GM21447 (cell line): ENCODE measurements around the gene RGL4.
"Not testable (repeated sequence)": the region's sequence is repeated elsewhere in the genome, so short reads cannot be mapped to it uniquely, and the experiment has no call there.

Experiments
- ATAC-seq: cut with Tn5 transposase; IDR thresholded peaks from one replicate; pipeline ENCODE4 v1.9.1; 2021; ENCODE audit not compliant: unreplicated experiment

The RGL4 gene

DNA sequence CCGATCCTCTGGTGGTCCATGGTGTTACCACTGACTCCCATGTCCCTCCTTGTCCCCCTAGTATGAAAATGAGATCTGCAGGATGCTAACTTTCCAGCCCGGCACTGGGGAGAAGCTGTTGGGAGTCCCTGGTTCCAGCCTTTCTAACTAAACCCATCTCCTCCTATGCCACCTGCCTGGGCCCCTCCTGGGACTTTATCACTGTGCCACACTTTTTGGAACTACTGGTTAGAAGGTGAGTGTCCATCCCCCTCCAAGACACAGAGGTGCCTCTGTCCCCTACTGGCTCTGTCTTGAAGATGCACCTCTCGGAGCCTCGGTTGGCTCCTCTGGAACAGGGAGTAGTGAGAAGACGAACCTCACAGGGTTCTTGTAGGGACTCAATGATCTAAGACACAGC lies at the start of gene RGL4:
RGL4 (plus strand) TSS at position 301 of the 400 bp plus-strand sequence. CDS start 1,018 bp downstream, outside the sequence.
- ATAC-seq: no peak

GRCh38 chr22:23646526-23646925 lies 44.3 kb upstream of the RGL4 start:
- not testable (repeated sequence) for ATAC-seq

GRCh38 chr22:23649071-23649501 lies 41.7 kb upstream of the RGL4 start:
- ATAC-seq: no peak

DNA sequence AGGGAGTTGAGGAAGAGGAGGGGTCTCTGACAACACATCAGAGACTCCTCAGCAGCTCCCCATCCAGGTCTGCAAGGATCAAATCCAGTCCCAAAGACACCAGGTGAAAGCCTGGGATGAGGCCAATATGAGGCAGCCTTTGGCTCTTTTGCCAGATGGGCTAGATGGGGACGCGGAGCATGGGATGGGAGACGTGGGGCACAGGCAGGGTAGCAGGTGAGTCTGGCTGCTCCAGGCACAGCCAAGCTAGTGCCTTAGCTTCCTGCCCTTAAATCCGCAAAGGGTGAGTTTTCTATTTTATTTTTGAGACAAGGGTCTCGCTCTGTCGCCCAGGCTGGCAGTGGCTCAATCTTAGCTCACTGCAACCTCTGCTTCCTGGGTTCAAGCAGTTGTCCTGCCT lies 39.1 kb upstream of the RGL4 start:
- ATAC-seq: no peak

GRCh38 chr22:23652286-23652685 lies 38.5 kb upstream of the RGL4 start:
- no peak for ATAC-seq

GRCh38 chr22:23652711-23653110 lies 38.1 kb upstream of the RGL4 start:
- no peak for ATAC-seq

GRCh38 chr22:23655891-23656475 lies 34.8 kb upstream of the RGL4 start:
- ATAC-seq: no peak

DNA sequence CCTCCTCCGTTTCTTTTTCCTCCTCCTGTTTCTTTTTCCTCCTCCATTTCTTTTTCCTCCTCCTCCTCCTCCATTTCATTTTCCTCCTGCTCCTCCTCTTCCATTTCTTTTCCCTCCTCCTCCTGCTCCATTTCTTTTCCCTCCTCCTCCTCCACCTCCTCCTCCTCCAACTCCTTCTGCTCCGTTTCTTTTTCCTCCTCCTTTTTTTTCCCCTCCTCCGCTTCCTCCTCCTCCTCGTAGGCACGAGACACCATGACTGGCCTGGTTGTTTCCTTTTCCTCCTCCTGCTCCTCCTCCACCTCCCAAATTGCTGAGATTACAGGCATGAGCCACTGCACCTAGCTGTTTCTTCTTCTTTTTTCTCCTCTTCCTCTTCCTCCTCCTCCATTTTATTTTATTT lies 33.1 kb upstream of the RGL4 start:
- no peak for ATAC-seq

- ATAC-seq: not testable (repeated sequence)
These were observed 30.4 kb upstream of the RGL4 start for GRCh38 chr22:23660381-23660780.

- no peak for ATAC-seq
These were observed 20.2 kb upstream of the RGL4 start for GRCh38 chr22:23670378-23671295.

DNA sequence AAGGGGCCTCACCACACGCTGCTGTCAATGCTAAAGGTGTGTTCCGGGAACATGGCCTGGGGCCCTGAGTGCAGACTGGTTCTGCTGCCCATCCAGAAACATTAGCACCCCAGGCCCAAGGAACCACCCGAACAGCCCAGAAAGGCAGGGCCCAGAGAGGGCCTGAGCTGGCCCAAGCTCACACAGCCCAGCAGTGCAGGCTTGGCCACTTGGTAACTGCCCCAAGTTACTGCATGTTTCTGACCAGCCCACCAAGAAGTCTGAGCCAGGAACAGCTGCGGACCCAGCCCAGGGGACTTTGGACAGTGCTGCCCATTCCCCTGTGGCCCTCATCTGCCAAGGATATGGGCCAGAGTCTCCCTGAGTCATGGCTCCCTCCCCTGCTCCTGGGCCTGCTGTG lies 19.4 kb upstream of the RGL4 start:
- ATAC-seq: not testable (repeated sequence)

DNA sequence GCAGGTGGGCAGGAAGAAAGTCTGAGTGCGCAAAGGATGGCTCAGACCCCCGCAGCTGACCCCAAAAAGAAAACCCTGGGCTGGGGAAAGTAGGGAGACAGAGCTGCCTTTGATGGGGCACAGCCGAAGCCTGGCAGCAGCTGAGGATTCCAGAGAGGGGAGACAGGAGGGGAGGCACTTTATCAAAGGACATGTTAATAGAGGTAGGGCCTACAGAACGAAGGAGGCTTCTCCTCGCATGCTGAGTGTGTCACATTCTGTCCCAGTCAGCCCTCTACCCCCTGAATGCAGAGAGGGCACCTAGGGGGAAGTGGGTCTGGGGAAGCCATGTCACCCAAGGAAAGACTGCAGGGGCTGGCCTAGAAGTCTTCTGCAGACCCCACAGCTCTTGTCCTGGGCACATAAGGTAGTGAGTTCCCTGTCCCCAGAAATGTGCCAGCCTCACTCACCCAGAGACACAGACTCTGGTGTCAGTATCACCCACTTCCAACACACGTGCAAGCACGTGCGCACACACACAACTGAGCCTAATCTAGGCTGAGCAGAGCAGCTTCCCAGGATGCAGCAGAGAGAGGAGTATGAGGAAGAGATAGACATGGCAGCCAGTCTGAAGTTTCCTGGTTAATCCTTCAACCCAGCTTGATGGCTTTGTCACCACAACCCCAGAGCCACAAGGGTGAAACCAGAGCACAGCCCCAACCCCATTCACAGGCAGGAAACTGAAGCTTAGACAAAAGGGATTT lies 18.3 kb upstream of the RGL4 start:
- ATAC-seq: not testable (repeated sequence)

DNA sequence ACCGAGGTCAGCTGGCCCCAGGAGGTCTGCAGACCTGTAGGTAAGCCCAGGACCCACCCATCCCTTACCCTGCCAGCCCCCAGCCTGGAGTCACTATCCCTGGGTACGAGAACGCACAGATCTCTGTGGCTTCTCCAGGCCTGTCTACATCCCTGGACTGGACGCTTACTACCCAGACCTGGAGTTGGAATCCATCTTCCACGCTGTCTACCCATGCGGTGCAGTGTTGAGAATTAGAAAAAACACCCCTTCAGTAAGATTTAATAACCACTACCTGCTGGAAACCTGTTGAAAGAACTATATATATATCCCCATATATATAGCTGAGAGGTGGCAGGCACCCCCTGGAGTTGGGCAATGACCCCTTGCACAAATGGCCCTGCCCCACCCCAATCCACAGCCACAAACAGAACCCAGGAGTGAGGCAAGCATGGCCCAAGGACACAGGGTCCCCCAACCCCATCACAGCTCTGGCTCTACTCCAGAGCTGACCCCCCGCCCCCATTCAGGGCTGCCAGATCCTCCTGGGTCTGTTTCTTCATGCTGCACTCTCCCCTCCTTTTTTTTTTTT lies 17.7 kb upstream of the RGL4 start:
- ATAC-seq: no peak

GRCh38 chr22:23673826-23674690 lies 16.8 kb upstream of the RGL4 start:
- no peak for ATAC-seq

DNA sequence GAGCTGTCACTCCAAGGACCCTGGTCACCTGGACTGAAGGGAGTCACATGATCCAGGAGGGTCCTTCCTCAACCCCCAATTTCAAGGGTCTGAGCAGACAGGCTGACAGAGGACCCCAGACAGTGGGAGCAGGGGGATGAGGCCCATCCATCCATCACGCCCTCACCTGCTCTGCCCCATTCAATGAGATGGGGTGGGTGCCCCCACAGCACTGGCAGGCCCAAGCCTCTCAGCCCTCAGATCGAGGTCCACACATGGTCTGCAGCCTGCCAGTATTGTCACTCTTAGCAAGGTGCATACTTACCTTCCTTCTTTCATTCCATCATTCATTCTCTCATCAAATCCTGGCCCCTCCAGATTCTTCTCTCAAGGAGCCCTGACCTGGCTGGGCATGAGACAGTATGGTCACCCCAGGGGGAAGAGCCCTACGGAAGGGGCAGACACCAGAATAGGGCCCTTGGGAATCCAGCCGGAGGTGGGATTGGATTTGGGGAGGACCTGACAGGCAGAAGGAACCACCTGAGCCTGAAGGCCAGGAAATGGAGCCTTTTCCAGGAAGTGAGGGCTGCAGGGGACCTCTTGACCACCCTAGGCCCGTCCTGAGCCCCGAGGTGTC lies 15.8 kb upstream of the RGL4 start:
- not testable (repeated sequence) for ATAC-seq

- no peak for ATAC-seq
These were observed 15.1 kb upstream of the RGL4 start for GRCh38 chr22:23675502-23676415.

DNA sequence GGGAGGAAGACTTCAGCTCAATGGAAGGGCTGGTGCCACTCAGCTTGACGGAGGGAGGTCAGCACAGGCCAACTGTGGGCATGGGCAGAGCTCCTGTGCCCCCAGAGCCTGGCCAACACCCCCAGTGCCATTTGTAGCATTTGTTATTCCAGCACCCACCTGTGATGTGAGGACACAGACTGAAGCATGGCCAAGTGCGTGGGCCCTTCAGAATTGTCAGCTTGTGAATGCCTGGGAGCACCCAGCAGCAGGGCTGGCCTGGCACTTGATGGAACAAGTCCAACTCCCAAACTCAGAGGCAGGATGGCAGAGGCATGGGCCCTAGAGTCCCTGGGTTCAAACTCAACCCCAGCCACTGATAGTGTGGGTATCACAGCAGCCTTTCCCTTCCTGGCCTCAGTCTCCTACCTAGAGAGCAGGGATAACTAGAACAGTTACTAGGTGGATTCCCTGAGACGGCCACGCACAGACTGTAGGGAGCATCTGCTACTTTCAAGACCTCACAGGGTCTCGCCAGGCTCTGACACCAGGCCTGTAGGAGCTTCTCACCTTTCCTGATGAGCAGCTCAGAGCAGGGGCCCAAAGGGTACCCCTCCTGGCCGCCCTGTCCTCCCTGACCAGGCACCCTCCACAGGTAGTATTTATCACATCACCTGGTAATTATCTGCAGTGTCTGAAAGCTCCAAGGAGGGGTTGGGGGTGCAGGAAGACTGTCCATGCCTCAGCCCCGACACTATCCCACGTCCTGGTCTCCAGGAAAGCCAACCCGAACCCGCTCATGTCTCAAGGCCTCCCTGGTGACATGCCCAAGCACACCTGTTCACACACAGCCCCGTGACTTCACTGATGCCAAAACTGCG lies 13.7 kb upstream of the RGL4 start:
- not testable (repeated sequence) for ATAC-seq

- ATAC-seq: no peak
These were observed 13.2 kb upstream of the RGL4 start for GRCh38 chr22:23677701-23677995.
